Prostate gland (tissue), 2 donors: Measurements from ENCODE around the gene CNTN4.

ENCODE experiments used
- POLR2A ChIP-seq: fragments of 450-650 bp; IDR thresholded peaks from one replicate; pipeline ENCODE4 v1.6.1; 2016; ENCODE audit warnings: antibody characterized with exemption, mild to moderate bottlenecking
- TF ChIP-seq, protein P1 (sequence below), 4 experiments: fragments of 200-600 bp in 2 of 4; fragments of 450-650 bp in 2 of 4; sonication (generic) in 2 of 4; IDR thresholded peaks; 1 replicate in 3 of 4; 2 replicates in 1 of 4; pipeline ENCODE4 v1.5.1; 2016 to 2019; ENCODE audit warnings: antibody characterized with exemption in 4 of 4, mild to moderate bottlenecking in 2 of 4, moderate library complexity in 2 of 4

DNA sequence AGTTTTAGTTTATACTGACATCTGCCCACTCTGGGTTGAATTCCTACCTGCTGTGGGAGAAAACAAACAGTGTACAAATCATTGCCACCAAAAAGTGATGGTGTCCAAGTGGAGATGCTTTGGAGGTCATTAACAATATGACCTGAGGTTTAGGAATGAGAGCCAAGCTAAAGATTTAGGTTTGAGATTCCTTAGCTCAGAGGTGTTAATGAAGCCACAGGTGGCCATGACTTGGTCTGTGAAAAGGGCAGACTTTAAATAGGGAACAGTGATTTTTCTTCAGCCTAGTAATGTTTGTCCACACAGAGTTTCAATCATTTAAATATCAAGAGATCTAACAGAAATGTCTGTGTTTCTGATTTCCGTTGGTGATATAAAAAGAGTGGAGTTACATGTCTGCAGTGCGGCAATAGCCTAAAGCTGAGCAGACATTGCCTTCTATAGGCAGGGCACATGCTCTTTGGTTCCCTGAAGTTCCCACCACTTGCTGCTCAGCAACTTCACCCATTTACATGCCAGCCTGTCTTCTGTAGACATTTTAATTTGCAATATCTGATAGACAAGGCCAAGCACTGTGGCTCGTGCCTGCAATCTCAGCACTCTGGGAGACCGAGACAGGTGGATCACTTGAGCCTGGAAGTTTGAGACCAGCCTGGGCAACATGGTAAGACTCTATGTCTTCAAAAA lies 588.3 kb downstream of the CNTN4 start:
- TF ChIP-seq POLR2A = no peak
- TF ChIP-seq, protein P1, sequence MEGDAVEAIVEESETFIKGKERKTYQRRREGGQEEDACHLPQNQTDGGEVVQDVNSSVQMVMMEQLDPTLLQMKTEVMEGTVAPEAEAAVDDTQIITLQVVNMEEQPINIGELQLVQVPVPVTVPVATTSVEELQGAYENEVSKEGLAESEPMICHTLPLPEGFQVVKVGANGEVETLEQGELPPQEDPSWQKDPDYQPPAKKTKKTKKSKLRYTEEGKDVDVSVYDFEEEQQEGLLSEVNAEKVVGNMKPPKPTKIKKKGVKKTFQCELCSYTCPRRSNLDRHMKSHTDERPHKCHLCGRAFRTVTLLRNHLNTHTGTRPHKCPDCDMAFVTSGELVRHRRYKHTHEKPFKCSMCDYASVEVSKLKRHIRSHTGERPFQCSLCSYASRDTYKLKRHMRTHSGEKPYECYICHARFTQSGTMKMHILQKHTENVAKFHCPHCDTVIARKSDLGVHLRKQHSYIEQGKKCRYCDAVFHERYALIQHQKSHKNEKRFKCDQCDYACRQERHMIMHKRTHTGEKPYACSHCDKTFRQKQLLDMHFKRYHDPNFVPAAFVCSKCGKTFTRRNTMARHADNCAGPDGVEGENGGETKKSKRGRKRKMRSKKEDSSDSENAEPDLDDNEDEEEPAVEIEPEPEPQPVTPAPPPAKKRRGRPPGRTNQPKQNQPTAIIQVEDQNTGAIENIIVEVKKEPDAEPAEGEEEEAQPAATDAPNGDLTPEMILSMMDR (IDR thresholded peaks at IDR 0.05) = no peak
